ENCODE data around the gene ZNF470.

ZNF470 gene

GRCh38 chr19:56554272-56554869 lies 12.9 kb upstream of the ZNF470 start:
- H3K36me3 ChIP-seq (ENCODE audit: insufficient read depth, low read length) = peaks cover 48% of the 10 kb centered on the region
- no peak overlapping the region for H3K27ac ChIP-seq
- DNase-seq (ENCODE audit: low read depth, low spot score) = no peak
- peaks cover 16% of the 10 kb centered on the region for H3K9me3 ChIP-seq (ENCODE audit: low read depth, low read length)
- no peak overlapping the region for H3K4me3 ChIP-seq
- no peak overlapping the region for H3K9ac ChIP-seq (ENCODE audit: insufficient read length)
- TF ChIP-seq POLR2AphosphoS5 (IDR thresholded peaks at IDR 0.05; ENCODE audit: borderline replicate concordance, low read depth, low read length) = no peak
- no peak for TF ChIP-seq FOXP2 (optimal IDR thresholded peaks at IDR 0.05; ENCODE audit: control extremely low read depth, extremely low read length, insufficient read depth)
- TF ChIP-seq EZH2 (IDR thresholded peaks at IDR 0.05) = no peak

DNA sequence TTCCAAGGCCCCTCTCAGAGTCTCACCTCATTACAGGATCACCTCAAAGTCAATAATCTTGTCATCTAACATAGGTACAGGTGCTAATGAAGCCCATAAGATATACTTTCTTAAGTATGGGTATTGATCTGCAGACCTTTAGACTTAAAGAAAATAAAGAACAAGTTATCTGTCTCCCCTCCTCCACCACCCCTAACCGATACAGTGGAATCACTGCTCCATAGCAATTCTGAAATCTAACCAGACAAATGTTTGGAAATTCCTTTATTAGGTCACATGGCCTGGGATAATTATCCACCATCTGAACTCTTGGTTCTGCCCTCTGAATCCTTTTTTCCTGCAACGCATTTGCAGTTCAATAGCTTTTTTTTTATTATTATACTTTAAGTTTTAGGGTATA lies 4.5 kb upstream of the ZNF470 start:
- Histone ChIP-seq H3K4me3 (no peak overlapping the region), H3K9me3 (ENCODE audit: low read depth, low read length) (peaks cover 8% of the 10 kb centered on the region; the same call in 1 of the 2 replicates)

GRCh38 chr19:56566904-56567273 lies 379 bp upstream of the ZNF470 start:
- DNase-seq (ENCODE audit: low read depth, low spot score) = no peak
- Histone ChIP-seq H3K36me3 (ENCODE audit: insufficient read depth, low read length) (peaks cover 23% of the 10 kb centered on the region), H3K4me3 (peak overlapping the region; percentile 94), H3K9ac (ENCODE audit: insufficient read length) (peak overlapping the region; percentile 75), H3K27ac (no peak overlapping the region), H3K9me3 (ENCODE audit: low read depth, low read length) (peaks cover 8% of the 10 kb centered on the region)
- TF ChIP-seq EZH2 (IDR thresholded peaks at IDR 0.05) (no peak), FOXP2 (optimal IDR thresholded peaks at IDR 0.05; ENCODE audit: control extremely low read depth, extremely low read length, insufficient read depth) (no peak)

More for the DNA sequence above, 4.5 kb upstream of the ZNF470 start:
- DNase-seq (ENCODE audit: low read depth, low spot score) = no peak
- H3K36me3 ChIP-seq (ENCODE audit: insufficient read depth, low read length) = no peaks in the 10 kb centered on the region
- H3K27ac ChIP-seq = no peak overlapping the region
- TF ChIP-seq FOXP2 (optimal IDR thresholded peaks at IDR 0.05; ENCODE audit: control extremely low read depth, extremely low read length, insufficient read depth) (no peak), POLR2AphosphoS5 (IDR thresholded peaks at IDR 0.05; ENCODE audit: borderline replicate concordance, low read depth, low read length) (no peak), EZH2 (IDR thresholded peaks at IDR 0.05) (no peak)
- no peak overlapping the region for H3K9ac ChIP-seq (ENCODE audit: insufficient read length)

- Histone ChIP-seq H3K9ac (ENCODE audit: insufficient read length) (no peak overlapping the region), H3K4me3 (no peak overlapping the region), H3K36me3 (ENCODE audit: insufficient read depth, low read length) (peaks cover 47% of the 10 kb centered on the region), H3K27ac (no peak overlapping the region), H3K9me3 (ENCODE audit: low read depth, low read length) (peaks cover 5% of the 10 kb centered on the region)
- DNase-seq (ENCODE audit: low read depth, low spot score) = no peak
- TF ChIP-seq EZH2 (IDR thresholded peaks at IDR 0.05) = no peak
- no peak for TF ChIP-seq POLR2AphosphoS5 (IDR thresholded peaks at IDR 0.05; ENCODE audit: borderline replicate concordance, low read depth, low read length)
- TF ChIP-seq FOXP2 (optimal IDR thresholded peaks at IDR 0.05; ENCODE audit: control extremely low read depth, extremely low read length, insufficient read depth) = no peak
Observed at GRCh38 chr19:56572589-56572988, 5.3 kb downstream of the ZNF470 start.

DNA sequence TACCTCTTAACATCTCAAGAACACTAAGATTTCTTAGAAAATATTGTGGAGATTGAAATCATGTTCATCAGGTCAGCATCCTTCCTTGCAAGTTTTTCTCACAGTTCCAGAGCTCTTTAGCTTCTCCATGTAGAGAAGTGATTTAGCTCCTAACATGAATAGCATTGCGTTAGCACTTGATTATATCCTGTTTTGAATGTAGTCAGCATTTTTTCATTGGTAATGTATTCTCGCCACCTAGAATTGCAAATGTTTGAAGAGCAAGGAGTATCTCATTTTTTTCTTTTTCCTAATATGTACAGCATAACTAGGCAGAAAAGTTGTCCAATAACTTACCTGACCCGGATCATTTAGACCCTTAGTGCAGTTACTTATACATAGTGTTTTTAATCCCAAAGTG lies 6.6 kb downstream of the ZNF470 start:
- H3K36me3 ChIP-seq (ENCODE audit: insufficient read depth, low read length) = peaks cover 44% of the 10 kb centered on the region
- DNase-seq (ENCODE audit: low read depth, low spot score) = no peak
- H3K9ac ChIP-seq (ENCODE audit: insufficient read length) = no peak overlapping the region
- H3K9me3 ChIP-seq (ENCODE audit: low read depth, low read length) = peaks cover 7% of the 10 kb centered on the region
- TF ChIP-seq FOXP2 (optimal IDR thresholded peaks at IDR 0.05; ENCODE audit: control extremely low read depth, extremely low read length, insufficient read depth) = no peak
- no peak overlapping the region for H3K4me3 ChIP-seq
- H3K27ac ChIP-seq = no peak overlapping the region

- no peak for TF ChIP-seq POLR2AphosphoS5 (IDR thresholded peaks at IDR 0.05; ENCODE audit: borderline replicate concordance, low read depth, low read length)
- no peak for TF ChIP-seq EZH2 (IDR thresholded peaks at IDR 0.05)
- no peak for DNase-seq (ENCODE audit: low read depth, low spot score)
- H3K36me3 ChIP-seq (ENCODE audit: insufficient read depth, low read length) = peaks cover 24% of the 10 kb centered on the region
- H3K4me3 ChIP-seq = no peak overlapping the region
- no peak overlapping the region for H3K9ac ChIP-seq (ENCODE audit: insufficient read length)
- H3K27ac ChIP-seq = no peak overlapping the region
- H3K9me3 ChIP-seq (ENCODE audit: low read depth, low read length) = peaks cover 19% of the 10 kb centered on the region
Observed at GRCh38 chr19:56577719-56578602, 10.7 kb downstream of the ZNF470 start.

DNA sequence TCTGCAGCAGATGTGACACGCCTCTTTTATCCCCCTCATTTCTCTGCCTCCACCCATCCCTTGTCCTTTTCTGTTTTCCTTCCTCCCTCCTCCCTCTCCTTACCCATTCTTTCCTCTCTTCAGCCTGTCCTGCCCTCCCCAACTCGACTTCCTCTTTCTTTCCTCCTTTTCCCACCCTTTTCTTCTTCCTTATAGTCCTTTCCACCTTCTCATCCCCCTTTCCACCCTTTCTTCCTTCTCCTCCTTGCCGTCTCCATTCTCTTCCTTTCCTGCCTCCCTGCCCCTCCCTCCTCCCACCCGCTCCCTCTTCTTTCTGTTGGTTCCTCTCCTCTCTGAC lies 27.1 kb downstream of the ZNF470 start:
- Histone ChIP-seq H3K4me3 (peak overlapping the region; percentile 93; the same call in 1 of the 2 replicates), H3K9ac (ENCODE audit: insufficient read length) (no peak overlapping the region), H3K9me3 (ENCODE audit: low read depth, low read length) (peaks cover 24% of the 10 kb centered on the region), H3K27ac (no peak overlapping the region), H3K36me3 (ENCODE audit: insufficient read depth, low read length) (peaks cover 30% of the 10 kb centered on the region)
- DNase-seq (ENCODE audit: low read depth, low spot score) = no peak
- no peak for TF ChIP-seq POLR2AphosphoS5 (IDR thresholded peaks at IDR 0.05; ENCODE audit: borderline replicate concordance, low read depth, low read length)
- no peak for TF ChIP-seq FOXP2 (optimal IDR thresholded peaks at IDR 0.05; ENCODE audit: control extremely low read depth, extremely low read length, insufficient read depth)
- no peak for TF ChIP-seq EZH2 (IDR thresholded peaks at IDR 0.05)

DNA sequence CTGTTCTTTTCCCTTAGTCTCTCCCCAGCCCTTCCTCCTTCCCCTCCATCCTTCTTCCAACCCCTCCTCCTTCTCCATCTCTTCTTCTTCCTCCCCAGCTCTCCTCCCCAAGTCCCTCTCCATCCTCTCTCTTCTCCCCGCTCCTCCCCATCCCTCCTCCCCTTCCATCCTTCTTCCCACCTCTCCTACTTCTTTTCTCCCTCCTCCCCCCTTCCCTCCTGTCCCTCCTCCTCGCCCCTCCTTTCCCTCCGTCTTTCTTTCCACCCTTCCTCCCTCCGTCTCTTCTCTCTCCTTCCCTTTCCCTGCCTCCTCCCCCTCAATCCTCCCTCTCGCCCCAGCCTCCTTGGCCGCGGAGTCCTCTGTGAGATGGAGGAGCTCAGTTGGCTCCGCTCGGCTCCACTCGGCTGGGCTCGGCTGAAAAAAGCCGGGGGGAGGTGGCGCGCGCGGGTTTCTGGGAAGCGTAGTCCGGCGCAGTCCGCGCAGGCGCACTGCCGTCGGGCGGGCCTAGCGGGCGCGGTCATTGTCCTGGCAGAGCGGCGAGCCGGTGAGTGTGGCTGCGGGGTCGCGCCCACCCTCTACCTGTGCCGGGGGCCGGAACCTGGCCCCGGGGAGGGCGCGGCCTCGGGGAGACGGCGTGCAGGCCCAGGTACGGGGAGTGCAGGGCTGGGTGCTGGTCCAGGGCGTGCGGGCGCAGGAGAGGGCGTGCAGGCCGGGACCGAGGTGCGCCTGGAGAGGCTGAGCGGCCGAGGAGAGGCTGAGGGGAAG lies 27.7 kb downstream of the ZNF470 start, which contains the start of gene ZNF71:
ZNF71 (plus strand) TSS at position 520 of the 765 bp plus-strand sequence. CDS start 6,257 bp downstream, outside the sequence.
- peaks cover 24% of the 10 kb centered on the region for H3K9me3 ChIP-seq (ENCODE audit: low read depth, low read length)
- DNase-seq (ENCODE audit: low read depth, low spot score) = peak; percentile 6
- H3K4me3 ChIP-seq = peak within 1 kb of the TSS; percentile 93
- H3K9ac ChIP-seq (ENCODE audit: insufficient read length) = peak within 1 kb of the TSS; percentile 92
- TF ChIP-seq FOXP2 (optimal IDR thresholded peaks at IDR 0.05; ENCODE audit: control extremely low read depth, extremely low read length, insufficient read depth) = no peak
- TF ChIP-seq POLR2AphosphoS5 (IDR thresholded peaks at IDR 0.05; ENCODE audit: borderline replicate concordance, low read depth, low read length) = peak; percentile 80; the same call in 1 of the 2 replicates
- peaks cover 30% of the 10 kb centered on the region for H3K36me3 ChIP-seq (ENCODE audit: insufficient read depth, low read length)
- H3K27ac ChIP-seq = no peak within 1 kb of the TSS

Data from SK-N-MC (cell line).